ENCODE results near the gene CEP290. TPM values are rescaled to one million over a fixed set of nuclear protein-coding genes. Genes with fewer than 3 reads are reported as not detected.
A peak's percentile ranks its signal among the peaks of the same experiment; 100 is the strongest.

CEP290 gene
- total RNA-seq, 4 donors from 2014 or later: 24.7 to 42.6 (median 36.6) TPM

- intact Hi-C loops (cut with DNase I): no loop called here
- peaks cover 0 to 7% of the 10 kb centered on the region in 2 donors for H3K36me3 ChIP-seq
Measured at GRCh38 chr12:88111074-88111652, 30.7 kb downstream of the CEP290 start.

GRCh38 chr12:88108021-88108420, 33.9 kb downstream of the CEP290 start:
- 97 to 99% methylated on average over 2 of the region's 2 CpGs for WGBS, 2 donors
- H3K9me3 ChIP-seq: no peaks in the 10 kb centered on the region
- no peaks in the 10 kb centered on the region for H3K4me1 ChIP-seq
- no peak for TF ChIP-seq CTCF (IDR thresholded peaks at IDR 0.05)
- no peak for TF ChIP-seq POLR2A (IDR thresholded peaks at IDR 0.05)
- no peak overlapping the region for H3K4me3 ChIP-seq (replicated peaks in 1 of 3)
- H3K36me3 ChIP-seq: no peaks in the 10 kb centered on the region
- no peak for DNase-seq
- no peaks in the 10 kb centered on the region for H3K27me3 ChIP-seq
- intact Hi-C loops (cut with DNase I): no loop called here
- H3K27ac ChIP-seq: no peak overlapping the region

More at GRCh38 chr12:88111074-88111652, 30.7 kb downstream of the CEP290 start:
- Histone ChIP-seq H3K27ac (no peak overlapping the region), H3K4me1 (no peaks in the 10 kb centered on the region), H3K27me3 (no peaks in the 10 kb centered on the region), H3K4me3 (replicated peaks in 1 of 3) (no peak overlapping the region), H3K9me3 (no peaks in the 10 kb centered on the region)
- no peak for DNase-seq
- WGBS, 2 donors: 16 to 19% methylated on average over 1 of the region's 1 CpG
- no peak for TF ChIP-seq POLR2A (IDR thresholded peaks at IDR 0.05)
- TF ChIP-seq CTCF (IDR thresholded peaks at IDR 0.05): peak in 3 of 6 experiments; percentile 47 to 64 (median 48)

- no peak overlapping the region for H3K4me3 ChIP-seq (replicated peaks in 1 of 3)
- H3K36me3 ChIP-seq: peaks cover 0 to 7% of the 10 kb centered on the region in 2 donors
- no peaks in the 10 kb centered on the region for H3K9me3 ChIP-seq
- H3K4me1 ChIP-seq: no peaks in the 10 kb centered on the region
- WGBS, 2 donors: 95 to 96% methylated on average over 4 of the region's 4 CpGs
- H3K27ac ChIP-seq: no peak overlapping the region
- TF ChIP-seq POLR2A (IDR thresholded peaks at IDR 0.05) (no peak), CTCF (IDR thresholded peaks at IDR 0.05) (no peak)
- H3K27me3 ChIP-seq: no peaks in the 10 kb centered on the region
- no peak for DNase-seq
- intact Hi-C loops (cut with DNase I): no loop called here
Measured at GRCh38 chr12:88093573-88093972, 48.3 kb downstream of the CEP290 start.

- Histone ChIP-seq H3K27ac (no peak overlapping the region), H3K27me3 (no peaks in the 10 kb centered on the region), H3K4me3 (replicated peaks in 1 of 3) (no peak overlapping the region), H3K9me3 (no peaks in the 10 kb centered on the region), H3K4me1 (no peaks in the 10 kb centered on the region), H3K36me3 (peaks cover 0 to 7% of the 10 kb centered on the region in 2 donors)
- TF ChIP-seq CTCF (IDR thresholded peaks at IDR 0.05): no peak
- TF ChIP-seq POLR2A (IDR thresholded peaks at IDR 0.05): no peak
- intact Hi-C loops (cut with DNase I): no loop called here
- DNase-seq: no peak
Measured at GRCh38 chr12:88092771-88093170, 49.1 kb downstream of the CEP290 start.

- no peak overlapping the region for H3K4me3 ChIP-seq (replicated peaks in 1 of 3)
- H3K27ac ChIP-seq: no peak overlapping the region
- no peak for TF ChIP-seq CTCF (IDR thresholded peaks at IDR 0.05)
- no peak for TF ChIP-seq POLR2A (IDR thresholded peaks at IDR 0.05)
- intact Hi-C loops (cut with DNase I): no loop called here
- H3K4me1 ChIP-seq: no peaks in the 10 kb centered on the region
- 94% methylated on average over 4 of the region's 4 CpGs for WGBS, 2 donors
- DNase-seq: no peak
- H3K36me3 ChIP-seq: peaks cover 9 to 23% of the 10 kb centered on the region in 2 donors
- no peaks in the 10 kb centered on the region for H3K9me3 ChIP-seq
- no peaks in the 10 kb centered on the region for H3K27me3 ChIP-seq
Measured at GRCh38 chr12:88084210-88084609, 57.7 kb downstream of the CEP290 start.

Data from thyroid gland (tissue), 4 donors.